HepG2 (cell line): ENCODE data around the gene NUCB1. TPM values are rescaled to one million over a fixed set of nuclear protein-coding genes. Genes with fewer than 3 reads are reported as not detected.

Source experiments
- ATM ChIP-seq: fragments of 450-650 bp; IDR thresholded peaks from 2 replicates; pipeline ENCODE4 v1.7.1; 2017; ENCODE audit warnings: mild to moderate bottlenecking, borderline replicate concordance
- MBNL3 ChIP-seq: fragments of 250-450 bp; sonication (Bioruptor Pico); conservative IDR thresholded peaks from 2 replicates; pipeline ENCODE4 v1.8.0; 2022; ENCODE audit warnings: mild to moderate bottlenecking, inconsistent platforms
- NR1H2 ChIP-seq: sonication (generic); formaldehyde crosslinking; IDR thresholded peaks from 2 replicates; pipeline ENCODE4 v1.8.1; 2022; ENCODE audit warnings: low read depth, missing genetic modification reagents, borderline replicate concordance
- RBFOX2 ChIP-seq: fragments of 200-400 bp; formaldehyde crosslinking; IDR thresholded peaks from 2 replicates; pipeline ENCODE4 v1.6.1; 2017; ENCODE audit warnings: low read depth, mild to moderate bottlenecking, low read length
- ZNF432 ChIP-seq: sonication (generic); formaldehyde crosslinking; IDR thresholded peaks from 2 replicates; pipeline ENCODE4 v1.5.0; 2020; ENCODE audit warnings: missing genetic modification reagents, mild to moderate bottlenecking, borderline replicate concordance
- ZNF557 ChIP-seq: sonication (generic); formaldehyde crosslinking; IDR thresholded peaks from 2 replicates; pipeline ENCODE4 v1.4.0; 2020; ENCODE audit warnings: missing genetic modification reagents
- ZNF598 ChIP-seq: sonication (generic); formaldehyde crosslinking; IDR thresholded peaks from 2 replicates; pipeline ENCODE4 v1.5.1; 2020; ENCODE audit warnings: mild to moderate bottlenecking, missing genetic modification reagents, borderline replicate concordance
- ZNF709 ChIP-seq: sonication (generic); formaldehyde crosslinking; IDR thresholded peaks from 2 replicates; pipeline ENCODE4 v1.5.0; 2020; ENCODE audit warnings: mild to moderate bottlenecking, missing genetic modification reagents
- polyA plus RNA-seq, 8 experiments: library from polyadenylated mRNA; depleted of rRNA in 3 of 8; stranded (reverse) in 7 of 8; unstranded in 1 of 8; fragments of >200 nt; fragmentation: Illumina TruSeq in 4 of 8; extraction: Trizol in 4 of 8; gene quantifications; 2 replicates each; pipeline versions ENCODE4 v1.2.1 to v1.2.3, GENCODE V29; 2011 to 2016; ENCODE audit warnings: low read depth in 4 of 8, missing spikeins in 1 of 8, mixed read lengths in 1 of 8; ENCODE audit not compliant: insufficient read depth in 1 of 8
- total RNA-seq, 5 experiments: library from RNA; depleted of rRNA; stranded (reverse); fragments of >200 nt; fragmentation: Illumina TruSeq; extraction: Trizol; gene quantifications; 2 replicates each; pipeline ENCODE4 v1.2.3, GENCODE V29; 2016; ENCODE audit warnings: low read depth in 1 of 5
- TF ChIP-seq, protein P1 (sequence below): sonication (generic); formaldehyde crosslinking; IDR thresholded peaks from 2 replicates; pipeline ENCODE4 v1.4.0; 2020; ENCODE audit warnings: mild to moderate bottlenecking, missing genetic modification reagents
- TF ChIP-seq, protein P2 (sequence below): sonication (generic); formaldehyde crosslinking; IDR thresholded peaks from 2 replicates; pipeline ENCODE4 v1.4.0; 2020; ENCODE audit warnings: missing genetic modification reagents
- TF ChIP-seq, protein P3 (sequence below): sonication (generic); formaldehyde crosslinking; IDR thresholded peaks from 2 replicates; pipeline ENCODE4 v1.4.0; 2020; ENCODE audit warnings: mild to moderate bottlenecking, missing genetic modification reagents

Gene NUCB1
- total and polyA plus RNA-seq, 2 of the 13 experiments (the other 11 are each of a cell fraction or from before 2014, with no cell fraction given), result 82.3 to 106 TPM

DNA sequence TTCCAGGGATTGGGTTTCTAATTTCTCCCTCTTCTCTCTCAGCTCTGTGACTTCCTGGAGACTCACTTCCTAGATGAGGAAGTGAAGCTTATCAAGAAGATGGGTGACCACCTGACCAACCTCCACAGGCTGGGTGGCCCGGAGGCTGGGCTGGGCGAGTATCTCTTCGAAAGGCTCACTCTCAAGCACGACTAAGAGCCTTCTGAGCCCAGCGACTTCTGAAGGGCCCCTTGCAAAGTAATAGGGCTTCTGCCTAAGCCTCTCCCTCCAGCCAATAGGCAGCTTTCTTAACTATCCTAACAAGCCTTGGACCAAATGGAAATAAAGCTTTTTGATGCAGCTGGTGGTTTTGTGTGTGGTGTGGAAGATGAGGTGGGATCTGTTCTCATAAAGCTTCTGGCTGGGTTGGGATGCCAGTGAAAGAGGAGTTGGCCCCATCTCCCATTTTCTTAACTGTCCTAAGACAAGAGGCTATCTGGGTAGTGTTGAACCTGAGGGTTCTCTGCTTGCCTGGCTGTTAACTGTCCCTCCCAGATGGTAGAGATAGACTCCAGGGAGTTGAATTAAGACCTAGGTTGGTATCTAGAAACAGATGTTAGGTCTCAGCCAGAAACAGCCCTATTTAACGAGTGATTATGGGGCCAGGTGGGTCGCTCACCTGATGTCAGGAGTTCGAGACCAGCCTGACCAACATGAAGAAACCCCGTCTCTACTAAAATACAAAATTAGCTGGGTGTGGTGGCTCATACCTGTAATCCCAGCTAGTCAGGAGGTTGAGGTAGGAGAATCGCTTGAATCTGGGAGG, 66.6 kb downstream of the NUCB1 start (continued):
- TF ChIP-seq, protein P1, sequence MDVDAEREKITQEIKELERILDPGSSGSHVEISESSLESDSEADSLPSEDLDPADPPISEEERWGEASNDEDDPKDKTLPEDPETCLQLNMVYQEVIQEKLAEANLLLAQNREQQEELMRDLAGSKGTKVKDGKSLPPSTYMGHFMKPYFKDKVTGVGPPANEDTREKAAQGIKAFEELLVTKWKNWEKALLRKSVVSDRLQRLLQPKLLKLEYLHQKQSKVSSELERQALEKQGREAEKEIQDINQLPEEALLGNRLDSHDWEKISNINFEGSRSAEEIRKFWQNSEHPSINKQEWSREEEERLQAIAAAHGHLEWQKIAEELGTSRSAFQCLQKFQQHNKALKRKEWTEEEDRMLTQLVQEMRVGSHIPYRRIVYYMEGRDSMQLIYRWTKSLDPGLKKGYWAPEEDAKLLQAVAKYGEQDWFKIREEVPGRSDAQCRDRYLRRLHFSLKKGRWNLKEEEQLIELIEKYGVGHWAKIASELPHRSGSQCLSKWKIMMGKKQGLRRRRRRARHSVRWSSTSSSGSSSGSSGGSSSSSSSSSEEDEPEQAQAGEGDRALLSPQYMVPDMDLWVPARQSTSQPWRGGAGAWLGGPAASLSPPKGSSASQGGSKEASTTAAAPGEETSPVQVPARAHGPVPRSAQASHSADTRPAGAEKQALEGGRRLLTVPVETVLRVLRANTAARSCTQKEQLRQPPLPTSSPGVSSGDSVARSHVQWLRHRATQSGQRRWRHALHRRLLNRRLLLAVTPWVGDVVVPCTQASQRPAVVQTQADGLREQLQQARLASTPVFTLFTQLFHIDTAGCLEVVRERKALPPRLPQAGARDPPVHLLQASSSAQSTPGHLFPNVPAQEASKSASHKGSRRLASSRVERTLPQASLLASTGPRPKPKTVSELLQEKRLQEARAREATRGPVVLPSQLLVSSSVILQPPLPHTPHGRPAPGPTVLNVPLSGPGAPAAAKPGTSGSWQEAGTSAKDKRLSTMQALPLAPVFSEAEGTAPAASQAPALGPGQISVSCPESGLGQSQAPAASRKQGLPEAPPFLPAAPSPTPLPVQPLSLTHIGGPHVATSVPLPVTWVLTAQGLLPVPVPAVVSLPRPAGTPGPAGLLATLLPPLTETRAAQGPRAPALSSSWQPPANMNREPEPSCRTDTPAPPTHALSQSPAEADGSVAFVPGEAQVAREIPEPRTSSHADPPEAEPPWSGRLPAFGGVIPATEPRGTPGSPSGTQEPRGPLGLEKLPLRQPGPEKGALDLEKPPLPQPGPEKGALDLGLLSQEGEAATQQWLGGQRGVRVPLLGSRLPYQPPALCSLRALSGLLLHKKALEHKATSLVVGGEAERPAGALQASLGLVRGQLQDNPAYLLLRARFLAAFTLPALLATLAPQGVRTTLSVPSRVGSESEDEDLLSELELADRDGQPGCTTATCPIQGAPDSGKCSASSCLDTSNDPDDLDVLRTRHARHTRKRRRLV (CRISPR knock-in tag), result no peak
- no peak for TF ChIP-seq ATM
- peak; percentile 57; the same call in 1 of the 2 replicates for TF ChIP-seq ZNF557 (CRISPR knock-in tag)
- TF ChIP-seq, protein P2, sequence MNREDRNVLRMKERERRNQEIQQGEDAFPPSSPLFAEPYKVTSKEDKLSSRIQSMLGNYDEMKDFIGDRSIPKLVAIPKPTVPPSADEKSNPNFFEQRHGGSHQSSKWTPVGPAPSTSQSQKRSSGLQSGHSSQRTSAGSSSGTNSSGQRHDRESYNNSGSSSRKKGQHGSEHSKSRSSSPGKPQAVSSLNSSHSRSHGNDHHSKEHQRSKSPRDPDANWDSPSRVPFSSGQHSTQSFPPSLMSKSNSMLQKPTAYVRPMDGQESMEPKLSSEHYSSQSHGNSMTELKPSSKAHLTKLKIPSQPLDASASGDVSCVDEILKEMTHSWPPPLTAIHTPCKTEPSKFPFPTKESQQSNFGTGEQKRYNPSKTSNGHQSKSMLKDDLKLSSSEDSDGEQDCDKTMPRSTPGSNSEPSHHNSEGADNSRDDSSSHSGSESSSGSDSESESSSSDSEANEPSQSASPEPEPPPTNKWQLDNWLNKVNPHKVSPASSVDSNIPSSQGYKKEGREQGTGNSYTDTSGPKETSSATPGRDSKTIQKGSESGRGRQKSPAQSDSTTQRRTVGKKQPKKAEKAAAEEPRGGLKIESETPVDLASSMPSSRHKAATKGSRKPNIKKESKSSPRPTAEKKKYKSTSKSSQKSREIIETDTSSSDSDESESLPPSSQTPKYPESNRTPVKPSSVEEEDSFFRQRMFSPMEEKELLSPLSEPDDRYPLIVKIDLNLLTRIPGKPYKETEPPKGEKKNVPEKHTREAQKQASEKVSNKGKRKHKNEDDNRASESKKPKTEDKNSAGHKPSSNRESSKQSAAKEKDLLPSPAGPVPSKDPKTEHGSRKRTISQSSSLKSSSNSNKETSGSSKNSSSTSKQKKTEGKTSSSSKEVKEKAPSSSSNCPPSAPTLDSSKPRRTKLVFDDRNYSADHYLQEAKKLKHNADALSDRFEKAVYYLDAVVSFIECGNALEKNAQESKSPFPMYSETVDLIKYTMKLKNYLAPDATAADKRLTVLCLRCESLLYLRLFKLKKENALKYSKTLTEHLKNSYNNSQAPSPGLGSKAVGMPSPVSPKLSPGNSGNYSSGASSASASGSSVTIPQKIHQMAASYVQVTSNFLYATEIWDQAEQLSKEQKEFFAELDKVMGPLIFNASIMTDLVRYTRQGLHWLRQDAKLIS (CRISPR knock-in tag), result peak; percentile 55
- TF ChIP-seq ZNF709 (CRISPR knock-in tag), result 0 out of 2 replicates have a peak, but pooled peaks have one; percentile 58
- TF ChIP-seq MBNL3 (CRISPR knock-in tag), result no peak
- TF ChIP-seq, protein P3, sequence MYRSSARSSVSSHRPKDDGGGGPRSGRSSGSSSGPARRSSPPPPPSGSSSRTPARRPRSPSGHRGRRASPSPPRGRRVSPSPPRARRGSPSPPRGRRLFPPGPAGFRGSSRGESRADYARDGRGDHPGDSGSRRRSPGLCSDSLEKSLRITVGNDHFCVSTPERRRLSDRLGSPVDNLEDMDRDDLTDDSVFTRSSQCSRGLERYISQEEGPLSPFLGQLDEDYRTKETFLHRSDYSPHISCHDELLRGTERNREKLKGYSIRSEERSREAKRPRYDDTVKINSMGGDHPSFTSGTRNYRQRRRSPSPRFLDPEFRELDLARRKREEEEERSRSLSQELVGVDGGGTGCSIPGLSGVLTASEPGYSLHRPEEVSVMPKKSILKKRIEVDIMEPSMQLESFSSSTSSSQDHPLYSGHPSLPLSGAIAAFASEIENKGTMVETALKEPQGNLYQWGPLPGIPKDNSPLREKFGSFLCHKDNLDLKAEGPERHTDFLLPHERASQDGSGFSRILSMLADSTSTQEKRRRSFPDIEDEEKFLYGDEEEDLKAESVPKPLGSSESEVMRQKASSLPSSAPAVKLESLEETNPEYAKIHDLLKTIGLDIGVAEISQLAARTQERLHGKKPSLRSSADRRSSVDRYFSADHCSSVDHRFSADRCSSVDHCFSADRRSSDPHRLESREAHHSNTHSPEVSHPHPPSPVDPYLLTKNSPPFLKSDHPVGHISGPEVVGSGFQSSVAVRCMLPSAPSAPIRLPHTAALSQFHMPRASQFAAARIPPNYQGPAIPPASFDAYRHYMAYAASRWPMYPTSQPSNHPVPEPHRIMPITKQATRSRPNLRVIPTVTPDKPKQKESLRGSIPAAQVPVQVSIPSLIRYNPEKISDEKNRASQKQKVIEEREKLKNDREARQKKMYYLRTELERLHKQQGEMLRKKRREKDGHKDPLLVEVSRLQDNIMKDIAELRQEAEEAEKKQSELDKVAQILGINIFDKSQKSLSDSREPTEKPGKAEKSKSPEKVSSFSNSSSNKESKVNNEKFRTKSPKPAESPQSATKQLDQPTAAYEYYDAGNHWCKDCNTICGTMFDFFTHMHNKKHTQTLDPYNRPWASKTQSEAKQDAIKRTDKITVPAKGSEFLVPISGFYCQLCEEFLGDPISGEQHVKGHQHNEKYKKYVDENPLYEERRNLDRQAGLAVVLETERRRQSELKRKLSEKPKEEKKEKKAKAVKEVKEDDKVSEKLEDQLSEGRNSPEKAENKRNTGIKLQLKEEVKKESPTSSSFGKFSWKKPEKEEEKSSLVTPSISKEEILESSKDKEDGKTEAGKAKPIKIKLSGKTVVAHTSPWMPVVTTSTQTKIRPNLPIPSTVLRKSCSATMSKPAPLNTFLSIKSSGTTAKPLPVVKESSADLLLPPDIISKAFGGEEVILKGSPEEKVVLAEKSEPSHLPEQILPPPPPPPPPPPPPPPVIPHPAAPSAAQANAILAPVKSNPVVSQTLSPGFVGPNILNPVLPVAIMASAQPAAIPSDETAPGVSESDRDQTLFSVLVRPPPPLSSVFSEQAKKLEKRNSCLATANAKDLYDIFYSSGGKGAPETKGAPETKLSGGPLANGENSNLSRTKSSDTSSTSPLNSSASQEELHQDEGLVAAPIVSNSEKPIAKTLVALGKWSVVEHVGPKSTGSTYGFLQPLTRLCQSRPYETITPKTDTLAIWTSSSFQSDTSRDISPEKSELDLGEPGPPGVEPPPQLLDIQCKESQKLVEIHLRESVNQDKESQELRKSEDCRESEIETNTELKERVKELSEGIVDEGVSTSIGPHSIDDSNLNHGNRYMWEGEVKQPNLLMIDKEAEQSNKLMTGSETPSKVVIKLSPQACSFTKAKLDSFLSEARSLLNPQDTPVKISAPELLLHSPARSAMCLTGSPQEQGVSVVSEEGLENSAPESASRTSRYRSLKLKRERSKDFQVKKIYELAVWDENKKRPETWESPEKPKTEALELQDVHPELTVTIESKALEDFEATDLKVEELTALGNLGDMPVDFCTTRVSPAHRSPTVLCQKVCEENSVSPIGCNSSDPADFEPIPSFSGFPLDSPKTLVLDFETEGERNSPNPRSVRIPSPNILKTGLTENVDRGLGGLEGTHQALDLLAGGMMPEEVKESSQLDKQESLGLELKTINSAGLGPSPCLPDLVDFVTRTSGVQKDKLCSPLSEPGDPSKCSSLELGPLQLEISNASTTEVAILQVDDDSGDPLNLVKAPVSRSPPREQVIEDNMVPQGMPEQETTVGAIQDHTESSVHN (CRISPR knock-in tag), result no peak
- no peak for TF ChIP-seq ZNF598 (CRISPR knock-in tag)
- no peak for TF ChIP-seq NR1H2 (CRISPR knock-in tag)
- no peak for TF ChIP-seq RBFOX2
- TF ChIP-seq ZNF432, result no peak
